Right lung (tissue), 5 donors: ENCODE measurements around the gene NT5DC4. TPM values are rescaled to one million over a fixed set of nuclear protein-coding genes. Genes with fewer than 3 reads are reported as not detected.
"Not testable (repeated sequence)": the region's sequence is repeated elsewhere in the genome, so short reads cannot be mapped to it uniquely, and the experiment has no call there.

Experiments used
- DNase-seq, 2 donors: peaks; one replicate each; pipeline ENCODE4 v3.0.0-alpha.2; 2013
- polyA plus RNA-seq, 5 donors: library from polyadenylated mRNA; unstranded; fragments of 120-200 nt; gene quantifications; one replicate each; pipeline versions ENCODE4 v1.2.1 to v1.2.3, GENCODE V29; 2013; ENCODE audit warnings: inconsistent platforms in 1 of 5, low replicate concordance in 1 of 5; ENCODE audit not compliant: insufficient read length in 5 of 5, insufficient read depth in 1 of 5

The NT5DC4 gene
- polyA plus RNA-seq, 5 donors: 0.06 to 0.13 TPM; not detected in 3

DNA sequence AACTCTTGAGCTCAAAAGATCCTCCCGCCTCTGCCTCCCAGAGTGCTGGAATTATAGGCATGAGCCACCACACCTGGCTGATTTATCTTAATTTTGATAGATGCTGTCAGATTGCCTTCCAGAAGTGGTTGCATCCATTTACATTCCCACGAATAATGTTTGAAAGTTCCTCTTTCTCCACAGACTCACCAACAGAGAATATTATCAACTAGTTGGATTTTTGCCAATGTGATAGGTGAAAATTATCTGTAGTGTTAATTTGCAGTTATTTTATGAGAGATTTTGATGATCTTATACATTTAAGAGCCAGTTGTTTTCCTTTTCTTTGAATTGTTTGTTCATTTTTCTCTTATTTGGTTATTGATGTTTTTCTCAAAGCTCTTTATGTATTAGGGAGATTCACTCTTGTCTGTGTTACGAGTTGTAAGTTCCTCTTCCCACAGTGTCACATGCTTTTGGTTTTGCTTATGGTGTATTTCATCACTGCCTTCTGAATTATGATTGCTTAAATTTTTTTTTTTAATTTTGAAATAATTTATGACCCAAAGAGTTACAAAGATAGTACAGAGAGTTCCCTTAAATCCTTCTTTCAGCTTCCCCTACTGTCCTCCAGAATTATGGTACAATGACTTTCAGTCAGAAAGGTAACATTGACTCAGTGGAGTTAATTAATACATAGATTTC, 20.7 kb upstream of the NT5DC4 start:
- no peak for DNase-seq

DNA sequence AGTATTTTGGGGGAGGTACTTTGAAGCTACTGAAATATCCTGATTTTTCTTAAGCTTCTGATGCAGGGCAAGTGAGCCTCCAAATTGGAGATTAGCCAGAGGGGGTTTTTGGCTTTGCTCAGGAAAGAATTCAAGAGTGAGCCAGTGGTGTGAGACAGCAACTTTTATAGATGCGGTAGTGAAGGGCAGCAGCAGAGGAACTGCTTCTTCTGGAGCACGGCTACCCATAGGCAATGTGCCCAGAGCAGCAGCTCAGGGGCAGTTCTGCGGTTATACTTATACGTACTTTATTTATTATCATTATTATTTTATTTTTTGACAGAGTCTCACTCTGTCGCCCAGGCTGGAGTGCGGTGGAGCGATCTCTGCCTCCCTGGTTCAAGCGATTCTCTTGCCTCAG, 19.8 kb upstream of the NT5DC4 start:
- peak; percentile 54 for DNase-seq

DNA sequence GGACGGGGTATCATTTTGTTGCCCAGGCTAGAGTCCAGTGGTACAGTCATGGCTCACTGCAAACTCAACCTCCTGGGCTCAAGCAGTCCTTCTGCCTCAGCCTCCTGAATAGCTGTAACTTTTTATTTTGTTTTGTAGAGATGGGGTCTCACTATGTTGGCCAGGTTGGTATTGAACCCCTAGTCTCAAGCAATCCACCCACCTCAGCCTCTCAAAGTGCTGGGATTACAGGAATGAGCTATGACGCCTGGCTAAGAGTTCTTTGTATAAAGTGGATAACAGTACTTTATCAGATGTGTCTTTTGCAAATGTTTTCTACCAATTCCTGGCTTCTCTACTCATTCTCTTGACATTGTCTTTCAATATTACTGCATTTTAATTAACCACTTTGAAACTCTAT, 17.1 kb upstream of the NT5DC4 start:
- no peak for DNase-seq

DNA sequence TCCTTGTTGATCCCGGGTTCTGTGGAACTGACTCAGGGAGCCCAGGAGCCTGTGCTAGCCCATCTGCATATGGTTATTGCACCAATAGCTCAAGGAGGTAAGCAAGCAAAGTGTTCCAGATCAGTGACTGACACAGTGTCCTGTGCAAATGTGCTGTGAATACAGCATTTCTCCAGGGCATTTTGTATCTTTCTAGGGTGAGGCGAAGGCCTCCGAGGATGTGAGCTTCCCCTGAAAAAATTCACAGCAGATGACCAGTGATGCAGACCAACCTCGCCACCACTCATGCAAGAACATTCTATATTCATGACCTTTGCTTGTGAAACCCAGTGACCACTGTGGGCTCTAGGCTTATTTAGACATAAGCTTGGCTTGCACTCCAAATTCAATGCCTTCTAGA, 15.2 kb upstream of the NT5DC4 start:
- DNase-seq: no peak

DNA sequence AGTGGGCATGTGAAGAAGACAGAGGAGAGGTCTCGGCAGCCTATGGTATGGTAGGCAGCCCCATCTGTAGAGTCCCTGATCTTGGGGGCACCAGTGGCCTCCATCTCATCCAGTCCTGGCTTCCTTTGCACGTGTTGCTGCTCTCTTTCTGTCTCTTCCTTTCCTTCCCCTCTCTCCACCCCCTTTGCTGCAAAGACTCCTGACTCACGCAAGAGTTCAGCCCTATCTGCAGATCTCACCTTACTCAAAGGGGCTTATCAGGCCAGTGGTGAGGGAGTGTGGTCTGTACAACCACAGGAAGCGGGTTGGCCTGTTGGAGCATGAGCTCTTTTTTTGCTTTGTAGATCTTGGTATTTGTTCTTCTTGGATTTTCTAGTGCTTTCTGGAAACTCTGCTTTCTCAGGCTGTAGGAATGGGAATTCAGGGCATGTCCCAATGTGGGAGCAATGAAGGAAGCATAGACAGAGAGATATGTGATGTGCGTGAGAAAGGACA, 14.6 kb upstream of the NT5DC4 start:
- DNase-seq: no peak

DNA sequence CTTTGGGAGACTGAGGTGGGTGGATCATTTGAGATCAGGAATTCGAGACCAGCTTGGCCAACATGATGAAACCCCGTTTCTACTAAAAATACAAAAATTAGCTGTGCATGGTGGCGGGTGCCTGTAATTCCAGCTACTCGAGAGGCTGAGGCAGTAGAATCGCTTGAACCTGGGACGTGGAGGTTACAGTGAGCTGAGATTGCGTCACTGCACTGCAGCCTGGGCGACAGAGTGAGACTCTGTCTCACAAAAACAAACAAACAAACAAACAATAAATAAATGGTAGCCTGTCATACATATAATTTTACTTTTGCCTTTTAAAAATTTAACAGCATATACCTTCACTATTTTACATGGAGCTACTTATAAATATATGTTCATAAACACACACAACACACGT, 13.9 kb upstream of the NT5DC4 start:
- DNase-seq: not testable (repeated sequence)

DNA sequence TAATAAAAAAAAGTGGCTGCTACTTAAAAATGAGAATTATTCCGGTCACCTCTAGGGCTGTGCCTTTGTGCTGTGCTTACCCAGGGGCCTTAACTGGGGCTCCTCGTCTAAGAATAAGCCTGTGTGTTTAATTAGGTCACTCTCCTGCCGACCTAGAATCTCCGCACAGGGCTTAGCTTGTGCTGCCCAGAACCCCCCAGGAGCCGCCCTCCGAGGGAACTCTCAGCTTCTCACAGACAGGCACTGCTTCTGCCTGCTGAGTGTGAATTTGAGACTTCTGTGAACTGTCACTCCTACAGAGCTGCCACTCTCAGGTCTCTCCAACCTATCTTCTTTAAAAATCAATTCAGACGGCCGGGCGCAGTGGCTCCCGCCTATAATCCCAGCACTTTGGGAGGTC, 11.9 kb upstream of the NT5DC4 start:
- DNase-seq: no peak

DNA sequence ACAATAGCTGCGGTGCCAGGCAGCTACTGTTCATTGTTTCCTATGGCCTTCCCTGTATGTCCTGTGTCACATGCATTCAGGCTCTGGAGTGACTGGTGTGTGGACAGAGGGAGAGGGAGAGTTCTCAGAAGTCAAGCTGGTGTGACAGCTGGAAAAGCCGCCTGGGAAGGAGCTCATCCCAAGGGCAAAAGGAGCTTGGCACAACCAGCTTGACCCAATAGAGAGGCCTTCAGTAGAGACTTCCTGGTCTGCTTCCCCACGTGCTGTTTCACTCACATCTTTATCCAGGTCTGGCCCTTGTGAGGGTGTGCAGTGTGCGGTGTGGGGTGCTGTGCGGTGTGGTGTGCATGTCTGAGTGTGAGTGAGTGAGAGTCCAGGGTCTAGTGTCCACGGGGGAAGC, 11.1 kb upstream of the NT5DC4 start:
- no peak for DNase-seq

DNA sequence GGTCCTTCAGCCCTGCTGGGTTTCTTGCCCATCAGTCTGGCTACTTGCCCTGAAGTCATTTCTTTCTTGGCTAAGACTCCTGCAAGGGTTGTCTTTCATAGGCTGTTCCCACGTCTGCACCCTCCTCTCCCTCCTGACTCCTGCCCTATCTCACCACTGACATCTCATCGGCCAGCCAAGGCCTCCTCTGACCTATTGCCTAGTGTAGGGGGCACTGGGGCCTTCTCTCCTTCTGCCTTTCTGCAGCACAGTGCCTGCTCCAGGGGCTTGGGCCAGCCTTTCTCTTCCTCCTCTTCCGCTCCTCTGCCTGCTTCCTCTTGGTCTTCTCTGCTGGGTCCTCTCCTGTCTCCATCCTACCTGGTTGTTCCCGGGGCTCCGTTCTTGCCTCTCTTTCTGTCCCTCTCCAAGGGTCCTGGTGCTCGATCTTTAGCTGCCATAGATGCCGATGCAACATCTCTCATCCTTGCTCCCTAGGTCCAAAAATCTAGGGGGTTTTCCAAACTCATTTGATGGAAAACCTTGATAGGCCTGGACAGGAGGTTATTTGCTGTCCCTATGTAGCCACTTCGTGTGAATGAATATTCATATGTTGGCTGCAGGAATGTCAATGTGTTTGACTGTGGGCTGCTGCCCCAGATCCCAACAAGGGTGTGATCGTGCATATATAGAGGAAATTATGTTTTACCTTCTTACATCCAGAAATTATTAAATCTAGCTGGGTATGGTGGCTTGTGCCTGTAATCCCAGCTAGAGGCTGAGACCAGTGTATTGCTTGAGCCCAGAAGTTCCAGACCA, 9.7 kb upstream of the NT5DC4 start:
- no peak for DNase-seq

DNA sequence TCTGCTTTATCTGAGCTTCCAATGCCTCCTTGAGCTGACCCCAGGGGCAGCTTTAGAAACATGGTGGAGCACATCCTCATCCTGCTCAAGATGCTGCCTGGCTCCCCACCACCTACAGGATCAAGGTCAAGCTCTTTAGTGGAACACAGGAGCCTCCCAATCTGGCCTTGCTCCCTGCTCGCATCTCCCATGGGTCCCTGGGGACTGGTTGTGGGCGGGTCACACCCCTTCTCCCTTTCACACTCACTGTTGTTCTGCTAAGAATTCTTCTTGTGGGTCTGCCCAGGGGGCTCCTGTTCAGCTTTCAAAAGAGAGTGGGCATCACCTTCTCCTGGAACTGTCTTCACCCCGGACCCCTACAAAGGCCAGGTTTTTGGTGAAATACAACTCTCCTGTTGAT, 8.4 kb upstream of the NT5DC4 start:
- DNase-seq: no peak

DNA sequence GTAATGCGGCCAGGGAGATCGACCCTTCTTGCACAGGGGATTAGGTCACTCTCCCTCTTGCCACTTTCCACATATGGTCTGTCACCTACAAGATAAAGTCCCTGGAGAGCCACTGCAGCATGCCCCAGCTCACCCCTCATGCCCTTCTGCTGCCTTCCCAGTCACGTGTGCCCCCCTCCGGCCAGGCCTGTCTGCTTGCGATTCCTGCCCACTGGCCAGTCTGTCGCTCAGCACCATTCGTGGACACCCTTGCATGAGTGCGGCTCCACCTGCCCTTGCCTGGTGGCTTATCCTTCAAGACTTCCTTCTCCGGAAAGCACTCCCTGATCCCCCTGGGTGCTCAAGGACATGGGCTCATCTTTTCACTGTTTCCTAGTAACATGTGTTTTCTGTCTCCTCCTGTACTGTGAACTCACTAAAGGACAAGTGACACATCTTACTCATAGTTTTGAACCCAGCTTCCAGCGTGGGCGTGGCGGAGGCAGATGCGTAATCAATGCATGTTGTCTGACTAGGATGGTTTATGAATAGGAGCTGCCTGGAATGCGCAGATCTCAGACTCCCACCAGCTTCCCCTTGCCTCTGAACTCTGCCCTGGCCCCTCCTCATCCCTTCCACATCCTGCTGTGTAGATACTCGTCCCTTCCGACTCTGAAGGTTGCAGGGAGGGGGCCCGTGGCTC, 7.8 kb upstream of the NT5DC4 start:
- no peak for DNase-seq

DNA sequence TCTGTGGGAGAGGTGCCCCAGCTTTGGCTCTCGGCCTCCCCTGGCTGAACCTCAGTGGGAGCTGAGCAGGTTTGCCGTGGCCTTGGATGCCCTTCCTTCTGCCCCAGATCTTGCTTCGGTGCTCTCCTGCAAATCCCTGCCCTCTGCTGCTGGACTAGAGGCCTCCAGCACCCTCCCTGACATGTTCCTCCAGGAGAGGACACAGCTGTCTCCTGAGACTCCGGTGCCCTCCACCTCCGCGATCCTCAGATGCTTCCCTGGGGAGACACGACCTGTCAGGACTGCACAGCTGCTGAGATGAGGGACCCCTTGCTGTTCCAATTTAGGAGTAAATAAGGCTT, 7.3 kb upstream of the NT5DC4 start:
- no peak for DNase-seq

DNA sequence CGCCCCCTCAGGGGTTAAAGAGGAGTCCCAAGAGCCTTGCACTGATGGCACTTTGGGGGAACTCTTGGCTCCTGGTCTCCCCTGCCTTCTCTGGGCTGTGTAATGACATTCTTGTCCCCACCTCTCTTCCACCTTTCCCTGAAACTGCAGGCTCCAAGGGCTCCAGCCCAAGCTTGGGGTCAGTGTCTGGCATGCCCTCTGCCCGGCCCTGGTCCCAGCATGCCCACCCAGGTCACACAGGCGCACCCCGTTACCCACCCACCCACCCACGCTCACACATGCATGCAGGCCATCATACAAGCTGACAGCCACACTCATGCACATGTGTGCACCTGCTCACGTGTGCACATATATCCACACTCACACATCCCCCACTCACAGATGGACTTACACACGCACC, 6.9 kb upstream of the NT5DC4 start:
- DNase-seq: no peak

DNA sequence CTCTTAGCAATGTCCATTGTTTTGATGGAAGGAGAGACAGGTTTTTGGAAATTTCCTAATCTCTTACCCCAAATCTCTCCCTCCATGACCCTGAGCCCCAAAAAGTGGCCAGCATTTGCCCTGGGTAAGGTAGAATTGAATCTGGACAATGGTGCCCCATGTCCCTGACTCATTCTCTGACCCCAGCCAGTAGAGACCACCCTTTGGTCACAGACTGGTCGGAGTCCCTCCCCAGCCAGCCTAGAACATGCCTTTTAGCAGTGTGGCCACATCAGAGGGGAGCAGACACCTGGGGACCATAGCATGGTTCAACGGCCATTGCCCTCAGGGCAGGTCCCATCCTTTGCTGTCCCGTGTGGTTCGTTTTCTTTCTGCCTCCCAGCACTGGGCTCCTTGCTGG, 6.5 kb upstream of the NT5DC4 start:
- DNase-seq: no peak

DNA sequence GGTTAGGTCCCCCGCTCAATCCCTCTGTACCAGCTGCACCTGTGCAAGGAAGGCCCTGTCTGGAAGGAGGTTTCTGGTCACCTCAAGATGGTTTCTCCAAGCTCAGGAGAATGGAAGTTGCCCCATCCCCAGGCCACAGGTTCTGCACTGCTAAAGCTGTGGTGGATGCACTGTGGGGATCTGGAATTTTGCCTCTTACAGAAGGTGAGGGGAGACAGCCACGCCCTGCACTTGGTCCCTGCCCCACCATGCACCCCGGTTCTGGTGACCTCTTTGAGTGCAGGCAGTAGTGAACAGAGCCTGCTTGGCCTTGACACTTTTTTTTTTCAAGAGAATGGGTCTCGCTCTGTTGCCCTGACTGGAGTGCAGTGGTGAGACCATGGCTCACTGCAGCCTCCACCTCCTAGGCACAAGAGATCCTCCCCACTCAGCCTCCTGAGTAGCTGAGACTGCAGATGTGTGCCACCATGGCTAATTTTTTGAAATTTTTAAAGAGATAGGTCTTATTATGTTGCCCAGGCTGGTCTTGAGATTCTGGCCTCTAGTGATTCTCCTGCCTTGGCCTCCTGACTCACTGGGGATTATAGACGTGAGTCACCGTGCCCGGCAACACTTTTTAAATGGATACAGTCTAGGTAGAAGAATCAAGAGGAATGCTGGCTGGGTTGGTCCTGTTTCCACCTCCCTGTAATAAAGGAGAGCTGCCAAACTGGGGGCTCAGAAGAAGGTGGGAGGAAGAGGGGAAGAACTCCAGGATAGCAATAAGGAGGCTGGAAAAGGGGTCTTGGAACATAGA, 5.8 kb upstream of the NT5DC4 start:
- DNase-seq: no peak

DNA sequence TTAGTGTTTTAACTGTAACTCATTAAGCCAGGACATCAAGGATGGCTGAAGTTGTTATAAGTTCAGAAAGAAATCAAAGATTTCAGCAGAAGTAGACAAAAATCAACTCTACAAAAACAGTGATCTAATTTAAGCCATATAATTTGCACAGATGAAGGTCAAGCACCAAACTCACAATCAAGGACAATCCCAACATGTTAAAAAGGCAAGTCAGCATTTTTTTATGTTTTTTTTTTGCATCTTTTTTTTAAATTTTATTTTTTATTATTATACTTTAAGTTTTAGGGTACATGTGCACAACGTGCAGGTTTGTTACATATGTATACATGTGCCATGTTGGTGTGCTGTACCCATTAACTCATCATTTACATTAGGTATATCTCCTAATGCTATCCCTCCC, 4.7 kb upstream of the NT5DC4 start:
- DNase-seq: not testable (repeated sequence)

DNA sequence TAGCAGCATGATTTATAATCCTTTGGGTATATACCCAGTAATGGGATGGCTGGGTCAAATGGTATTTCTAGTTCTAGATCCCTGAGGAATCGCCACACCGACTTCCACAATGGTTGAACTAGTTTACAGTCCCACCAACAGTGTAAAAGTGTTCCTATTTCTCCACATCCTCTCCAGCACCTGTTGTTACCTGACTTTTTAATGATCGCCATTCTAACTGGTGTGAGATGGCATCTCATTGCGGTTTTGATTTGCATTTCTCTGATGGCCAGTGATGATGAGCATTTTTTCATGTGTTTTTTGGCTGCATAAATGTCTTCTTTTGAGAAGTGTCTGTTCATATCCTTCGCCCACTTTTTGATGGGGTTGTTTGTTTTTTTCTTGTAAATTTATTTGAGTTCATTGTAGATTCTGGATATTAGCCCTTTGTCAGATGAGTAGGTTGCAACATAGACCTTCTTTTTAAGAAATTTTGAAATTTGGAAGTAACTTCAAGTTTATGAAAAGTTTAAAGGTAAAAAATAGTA, 3.9 kb upstream of the NT5DC4 start:
- not testable (repeated sequence) for DNase-seq

DNA sequence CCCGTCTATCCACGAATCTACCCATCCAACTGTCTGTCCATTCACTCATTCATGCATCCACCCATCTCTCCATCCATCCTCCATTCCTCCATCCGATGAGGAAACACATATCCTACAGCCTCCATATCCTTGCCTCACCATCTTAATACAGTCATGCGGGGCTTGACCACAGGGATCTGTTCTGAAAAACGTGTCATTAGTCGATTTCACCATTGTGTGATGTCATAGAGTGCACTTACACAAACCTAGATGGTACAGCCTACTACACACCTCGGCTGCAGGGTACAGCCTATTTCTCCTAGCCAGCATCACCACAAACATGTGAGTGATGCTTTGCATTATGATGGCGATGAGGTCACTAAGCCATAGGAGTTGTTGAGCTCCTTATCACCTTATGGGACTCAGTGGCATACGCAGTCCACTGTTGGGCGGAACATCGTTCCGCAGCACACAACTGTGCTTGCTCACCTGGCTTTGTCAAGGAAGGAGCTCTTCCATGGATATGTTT, 1.9 kb upstream of the NT5DC4 start:
- no peak for DNase-seq

DNA sequence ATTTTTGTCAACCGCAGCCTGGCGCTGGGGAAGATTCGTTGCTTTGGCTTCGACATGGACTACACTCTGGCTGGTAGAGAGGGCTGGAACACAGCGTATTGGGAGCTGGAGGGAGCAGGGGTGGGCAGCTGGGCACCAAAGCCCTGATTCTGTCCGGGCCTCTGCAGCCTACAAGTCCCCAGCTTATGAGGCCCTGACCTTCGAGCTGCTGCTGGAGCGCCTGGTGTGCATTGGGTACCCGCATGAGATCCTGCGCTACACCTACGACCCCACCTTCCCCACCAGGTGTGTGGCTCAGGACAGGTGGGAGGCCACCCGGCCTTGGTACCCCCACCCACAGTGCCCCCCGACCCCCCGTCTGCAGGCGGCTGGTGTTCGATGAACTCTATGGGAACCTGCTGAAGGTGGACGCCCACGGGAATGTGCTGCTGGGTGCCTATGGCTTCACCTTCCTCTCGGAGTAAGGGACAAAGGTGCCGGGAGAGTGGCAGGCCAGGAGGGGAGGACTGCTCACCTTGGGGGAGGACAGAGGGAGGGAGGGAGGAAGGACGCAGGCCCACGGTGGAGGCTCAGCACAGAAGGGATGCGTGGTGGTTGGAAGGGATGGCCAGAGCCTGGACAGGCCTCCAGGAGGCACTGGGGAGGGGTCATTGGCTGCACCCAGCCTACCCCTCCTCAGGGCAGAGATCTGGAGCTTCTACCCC, 1.2 kb downstream of the NT5DC4 start:
- DNase-seq: no peak

DNA sequence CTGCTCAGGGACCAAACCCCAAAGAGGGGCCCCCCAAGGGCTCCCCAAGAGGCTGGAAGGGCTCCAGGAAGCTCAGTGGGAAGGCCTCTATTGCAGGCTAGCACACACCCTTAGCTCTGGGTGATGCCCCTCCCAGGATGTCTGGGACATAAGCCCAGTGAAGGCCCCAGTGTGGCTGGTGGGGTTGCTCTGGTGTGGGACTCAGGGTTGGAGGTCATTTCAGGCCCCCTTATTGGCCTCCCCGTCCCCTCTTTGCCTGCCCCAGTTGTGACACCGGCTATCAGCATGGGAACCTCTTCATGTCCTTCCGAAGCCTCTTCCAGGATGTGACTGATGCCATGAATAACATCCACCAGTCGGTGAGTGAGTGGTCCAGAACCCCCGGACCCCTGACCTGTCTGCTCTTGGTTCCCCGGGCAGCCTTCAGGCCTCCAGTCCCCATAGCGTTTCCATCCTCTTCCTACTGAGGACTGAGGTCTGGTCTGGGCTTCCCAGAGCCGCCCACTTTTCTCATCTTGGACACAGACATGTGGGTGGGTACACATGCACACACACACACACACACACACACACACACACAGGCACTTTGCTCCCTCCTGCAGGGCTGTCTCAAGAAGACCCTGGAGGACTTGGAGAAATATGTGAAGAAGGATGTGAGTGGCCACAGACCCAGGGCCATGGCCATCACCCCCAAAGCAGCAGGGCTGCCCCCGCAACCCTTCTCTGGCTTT, 2.2 kb downstream of the NT5DC4 start:
- no peak for DNase-seq
